ENCODE data around the gene CERS3.

The CERS3 gene

DNA sequence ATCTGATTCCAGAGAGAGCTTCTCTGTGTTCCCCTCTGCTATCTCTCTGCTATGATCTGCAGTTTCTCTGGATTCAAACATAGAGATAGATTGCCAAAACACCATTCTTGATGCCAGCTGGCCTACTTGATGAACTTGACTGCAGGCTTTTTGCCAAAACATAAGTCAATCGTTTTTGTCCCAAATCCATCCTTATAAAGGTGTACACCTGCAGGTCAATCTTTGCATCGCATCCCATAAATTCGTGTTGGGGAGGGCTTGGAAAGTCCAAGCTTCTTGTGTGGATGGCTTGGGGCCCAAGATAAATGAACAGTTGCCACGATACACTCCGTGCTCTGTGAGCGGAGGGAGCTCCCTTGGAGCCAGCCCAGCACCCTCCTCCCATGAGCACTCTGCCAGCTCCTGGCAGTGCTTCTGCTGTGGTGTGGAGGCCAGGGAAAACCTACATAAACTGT lies 2.7 kb downstream of the CERS3 start:
- no peak for DNase-seq

DNA sequence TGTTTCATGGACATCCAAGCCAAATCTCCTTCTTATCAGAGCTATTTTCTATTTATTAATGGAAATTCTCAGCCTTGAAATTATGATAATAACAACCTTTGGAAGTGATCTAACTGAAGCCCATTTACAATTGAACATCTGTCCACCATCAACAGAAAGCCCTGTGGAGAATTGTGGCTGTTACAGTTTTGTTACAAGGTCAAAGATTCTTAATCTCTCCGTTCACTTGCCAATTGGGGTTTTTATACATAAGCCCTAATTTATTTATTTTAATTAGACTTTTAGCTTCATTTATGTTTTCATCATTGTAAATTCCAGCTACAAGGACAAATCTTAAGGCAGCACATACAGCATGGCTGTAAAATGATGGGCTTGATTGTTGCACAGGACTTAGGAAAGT lies 3.3 kb downstream of the CERS3 start:
- no peak for DNase-seq

DNA sequence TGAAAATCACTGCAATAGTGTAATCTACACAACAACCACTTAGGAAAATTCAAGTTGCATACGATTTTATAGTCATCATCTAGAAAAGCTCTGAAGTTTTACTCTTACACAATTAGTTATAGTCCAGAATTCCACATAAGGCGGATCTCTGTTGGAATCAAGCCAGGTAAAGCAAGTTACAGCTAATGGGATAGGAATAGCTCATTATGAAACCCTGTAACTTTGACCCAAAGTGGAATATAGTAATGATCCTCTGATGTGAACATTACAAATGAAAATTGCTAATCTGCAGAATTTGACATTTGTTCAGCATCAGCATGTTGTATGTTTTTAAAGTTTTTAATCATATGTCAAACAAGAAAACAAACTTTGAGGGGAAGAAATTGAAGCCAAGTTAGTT lies 4.4 kb downstream of the CERS3 start:
- DNase-seq: no peak

DNA sequence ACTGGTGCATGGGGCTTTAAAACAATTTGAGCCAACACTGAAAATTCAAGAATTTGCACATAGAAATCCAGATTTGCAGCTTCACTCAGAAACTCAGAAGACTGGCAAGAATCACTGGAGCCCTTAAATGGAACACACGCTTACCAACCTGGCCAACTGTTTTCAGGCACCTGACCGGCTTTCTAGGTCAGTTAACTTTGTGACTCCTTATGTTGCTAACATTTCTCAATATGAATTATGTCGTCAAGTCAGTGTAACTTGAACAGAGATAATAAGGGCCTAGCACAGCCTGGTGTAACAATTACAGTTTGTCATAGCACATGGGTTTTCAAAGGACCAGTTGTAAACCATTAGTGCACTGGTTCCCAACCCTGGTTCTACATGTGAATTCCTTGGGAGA lies 6.8 kb downstream of the CERS3 start:
- no peak for DNase-seq

DNA sequence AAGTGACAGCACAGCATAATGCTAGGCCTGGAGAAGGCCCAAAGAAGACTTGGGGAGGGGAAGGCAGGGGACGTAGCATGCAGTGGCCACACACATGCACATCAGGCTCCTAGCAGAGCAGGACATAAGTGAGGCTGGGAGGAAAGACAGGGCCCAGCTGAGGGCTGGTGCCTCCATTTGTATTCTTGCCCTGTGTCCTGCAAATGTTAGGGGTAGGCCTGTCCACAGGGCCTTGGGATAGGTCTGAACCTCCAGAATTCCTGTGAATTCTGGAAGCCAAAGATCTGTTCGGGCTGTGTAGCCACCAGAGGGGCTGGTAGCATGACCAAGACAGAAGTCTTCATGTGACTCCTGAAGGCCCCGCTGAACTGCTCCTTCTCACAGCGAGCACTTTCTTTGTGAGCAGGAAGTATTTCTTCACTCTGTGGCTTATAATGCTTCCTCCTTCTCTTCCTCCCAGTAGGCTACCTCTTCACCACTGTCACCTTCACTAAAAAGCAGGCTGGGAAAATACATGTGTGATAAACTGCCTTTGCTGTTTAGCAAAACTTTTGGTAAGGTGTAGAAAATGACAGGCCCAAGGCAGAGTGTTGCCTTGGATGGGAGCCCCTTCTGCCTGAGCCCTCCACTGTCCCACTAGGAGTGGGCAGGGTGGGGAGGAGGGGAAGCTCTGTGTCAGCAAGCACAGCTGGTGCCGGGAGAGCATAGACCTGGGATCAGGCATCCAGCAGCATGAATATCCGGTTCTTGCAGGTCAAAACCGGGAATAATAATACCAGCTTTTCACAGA lies 8.4 kb downstream of the CERS3 start:
- DNase-seq: no peak

DNA sequence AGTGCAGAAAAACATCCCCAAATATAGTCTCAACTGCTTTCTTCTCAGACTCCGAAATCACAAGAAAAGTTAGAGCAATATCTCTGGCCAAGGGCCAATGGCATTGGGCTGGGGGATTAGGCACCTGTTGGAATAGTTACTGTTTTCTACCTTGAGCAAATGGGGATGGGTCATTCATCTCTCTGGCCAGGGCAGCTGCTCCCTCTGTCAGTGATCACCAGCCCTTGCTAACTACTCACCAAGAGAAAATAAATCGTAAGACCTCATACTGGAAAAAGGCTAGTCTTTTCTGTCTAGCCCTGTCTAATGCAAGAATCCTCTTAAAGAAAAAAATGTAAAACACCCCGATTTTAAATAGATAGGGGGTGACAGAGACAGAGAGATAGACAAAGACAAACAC lies 10.9 kb downstream of the CERS3 start:
- DNase-seq: no peak

DNA sequence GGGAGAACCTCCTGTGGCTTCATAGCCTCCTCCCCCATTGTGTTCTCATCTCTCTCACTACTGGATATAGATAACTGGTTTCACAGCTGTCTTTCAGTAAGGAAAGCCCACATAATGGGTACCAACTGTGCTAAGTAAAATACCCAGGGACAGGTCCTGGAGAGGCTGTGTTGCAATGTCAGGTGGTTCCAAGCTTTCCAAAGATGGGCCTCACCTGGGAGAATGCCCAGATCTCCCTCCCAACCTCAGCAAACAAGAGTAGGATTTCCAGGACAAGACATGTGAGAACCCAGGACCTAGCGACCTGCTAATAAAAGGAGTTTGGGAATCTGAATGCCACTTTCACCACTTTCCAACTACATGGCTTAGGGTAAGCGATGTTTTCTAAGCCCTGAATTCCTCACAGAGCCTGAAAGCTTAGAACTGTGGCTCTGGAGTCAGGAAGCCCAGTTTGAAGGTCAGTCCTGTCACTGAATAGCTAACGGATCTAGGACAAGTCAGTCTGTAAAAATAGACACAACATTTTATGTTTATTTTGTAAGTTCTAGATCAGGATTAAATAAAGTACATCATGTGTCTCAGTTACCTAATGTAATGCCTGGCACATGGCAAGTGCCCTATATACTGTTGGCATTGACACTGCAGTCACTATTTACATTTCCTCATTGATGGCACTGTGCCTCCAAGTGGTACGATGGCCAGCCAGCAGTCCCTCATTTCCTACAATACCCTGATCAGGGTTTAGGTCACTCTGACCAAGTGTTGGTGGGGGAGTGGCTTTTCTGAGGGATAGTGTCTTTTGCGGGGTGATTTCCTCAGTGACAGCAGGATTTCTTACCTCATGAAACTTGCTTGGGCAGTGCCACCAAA lies 11.9 kb downstream of the CERS3 start:
- no peak for DNase-seq

DNA sequence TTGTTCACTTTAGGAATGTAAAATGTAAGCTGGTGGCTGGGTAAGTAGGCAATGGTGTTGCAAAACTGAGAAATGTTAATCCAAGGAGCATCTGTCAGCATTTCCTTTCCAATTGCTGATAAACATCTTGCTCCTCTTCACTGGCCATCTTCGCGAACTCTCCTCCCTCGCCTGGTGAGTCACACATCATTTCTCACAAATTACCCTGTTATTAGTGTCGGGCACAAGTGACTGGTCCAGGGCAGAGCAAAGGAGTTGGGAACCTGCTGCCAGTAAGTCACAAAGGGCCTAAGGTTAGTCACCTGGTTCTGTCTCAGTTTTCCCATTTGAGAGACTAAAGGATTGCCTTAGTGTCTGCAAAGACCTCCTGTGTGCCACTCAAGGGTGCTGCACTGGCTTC lies 13.0 kb downstream of the CERS3 start:
- no peak for DNase-seq

DNA sequence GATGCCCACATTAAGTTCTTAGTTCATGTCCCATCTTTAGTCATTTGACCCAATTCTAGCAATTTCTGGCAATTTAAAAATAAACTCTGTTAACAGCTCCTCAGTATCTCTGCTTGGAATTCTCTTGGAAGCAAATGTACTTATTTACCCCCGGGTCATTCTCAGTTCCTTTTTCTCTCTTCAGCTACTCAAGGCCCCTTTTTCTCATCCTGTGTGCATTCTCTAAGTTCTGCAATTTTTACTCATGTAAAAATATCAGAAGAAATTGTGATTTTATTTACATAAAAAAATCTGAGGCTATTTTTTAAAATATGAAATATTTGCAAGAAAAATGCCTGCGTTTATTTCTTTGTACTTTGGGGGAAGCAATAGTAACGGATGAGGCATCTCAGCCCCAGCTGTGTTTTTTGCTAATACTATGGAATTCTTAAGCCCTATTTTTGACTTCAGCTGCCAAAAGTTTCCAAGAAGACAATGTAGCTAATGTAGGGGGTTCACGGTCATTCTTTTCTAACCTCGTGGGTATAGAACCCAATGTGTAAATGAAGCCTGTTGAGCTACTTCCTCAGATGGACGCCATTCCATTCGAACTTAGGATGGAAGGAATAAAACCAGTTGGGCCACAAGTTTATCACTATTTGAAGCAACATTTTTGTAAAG lies 20.0 kb downstream of the CERS3 start:
- no peak for DNase-seq

DNA sequence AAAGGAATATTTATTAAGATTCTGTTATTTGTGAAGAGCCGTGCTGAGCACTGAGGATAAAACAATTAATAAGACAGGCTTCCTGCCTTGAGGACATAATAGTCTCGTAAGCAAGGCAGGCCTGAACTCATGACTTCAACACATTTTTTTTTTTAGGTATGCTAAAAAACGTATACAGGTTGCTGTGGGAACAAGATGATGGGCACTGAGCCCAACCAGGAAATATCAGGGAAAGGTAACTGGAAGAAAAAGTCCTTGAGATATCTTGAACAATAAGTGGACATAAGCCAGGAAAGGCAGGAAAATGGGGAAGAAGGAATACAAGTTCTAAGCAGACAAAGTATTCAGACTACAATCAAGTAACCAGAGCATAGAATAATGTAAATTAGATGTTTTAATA lies 26.1 kb downstream of the CERS3 start:
- no peak for DNase-seq

DNA sequence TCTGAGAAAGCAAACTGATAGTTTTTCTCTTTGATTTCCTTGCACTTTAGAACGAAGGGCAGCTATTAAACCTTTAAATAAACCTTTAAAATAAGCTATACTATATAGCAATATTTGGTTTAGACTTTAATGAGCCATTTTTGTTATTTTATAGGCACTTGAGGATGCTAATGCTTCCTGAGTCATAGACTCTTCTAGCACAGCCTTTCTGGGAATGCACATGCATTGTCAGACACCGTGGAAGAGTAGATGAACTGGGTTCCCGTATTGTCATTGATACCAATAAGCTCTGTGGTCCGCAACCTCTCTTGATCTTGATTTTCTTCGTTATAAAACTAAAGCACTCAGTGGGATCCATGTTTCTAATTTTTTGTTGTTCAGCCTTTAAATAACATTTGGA lies 27.6 kb downstream of the CERS3 start:
- DNase-seq: no peak

DNA sequence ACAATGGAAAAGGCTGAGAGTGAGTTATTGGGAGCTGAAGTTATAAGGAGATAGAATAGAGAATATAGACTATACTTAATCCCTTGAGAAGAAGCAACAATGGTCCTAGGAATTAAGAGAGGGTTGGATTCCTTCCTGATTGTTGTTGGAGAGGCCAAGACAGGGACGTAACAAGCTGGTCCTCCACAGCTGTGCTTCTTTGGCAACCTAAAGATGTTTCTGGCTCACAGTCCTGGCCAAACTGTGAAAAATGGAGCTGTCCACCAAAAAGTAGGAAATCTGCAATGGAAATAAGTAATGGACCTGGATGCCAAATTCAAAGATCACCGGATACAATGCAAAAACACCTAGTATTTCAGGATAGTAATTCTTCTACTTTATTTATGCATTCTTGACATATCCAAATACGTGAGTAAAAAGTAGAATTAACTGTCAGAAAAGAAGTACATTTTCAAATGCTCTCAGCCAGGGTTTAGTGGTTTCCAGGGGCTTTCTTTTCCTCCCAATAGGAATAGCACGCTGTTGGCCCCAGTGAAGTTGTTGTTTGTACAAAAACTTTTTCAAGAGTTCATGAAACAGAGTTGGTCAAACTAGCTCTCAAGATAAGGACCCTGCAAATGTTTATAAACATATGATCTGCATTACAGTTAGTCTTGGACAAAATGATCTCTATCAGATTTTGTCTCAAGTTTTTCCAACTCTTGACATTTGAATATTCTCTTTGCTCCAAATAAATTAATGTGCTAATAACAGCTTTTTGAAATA lies 28.3 kb downstream of the CERS3 start:
- DNase-seq: no peak

DNA sequence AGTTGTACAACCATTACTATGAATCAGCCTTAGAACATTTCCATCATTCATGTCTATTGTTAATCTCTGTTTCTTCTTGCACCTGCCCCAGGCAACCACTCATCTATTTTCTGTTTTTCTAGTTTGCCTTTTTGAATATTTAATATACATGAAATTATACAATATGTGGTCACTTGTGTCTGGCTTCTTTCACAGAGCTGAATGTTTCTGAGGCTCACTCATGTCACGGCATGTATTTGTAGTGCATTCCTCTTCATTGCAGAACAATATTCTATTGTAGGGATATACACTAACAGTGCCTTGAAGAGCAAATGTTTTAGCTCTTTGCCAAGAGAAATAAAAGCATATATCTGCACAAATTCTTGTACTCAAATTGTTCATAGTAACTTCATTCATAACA lies 32.9 kb downstream of the CERS3 start:
- no peak for DNase-seq

DNA sequence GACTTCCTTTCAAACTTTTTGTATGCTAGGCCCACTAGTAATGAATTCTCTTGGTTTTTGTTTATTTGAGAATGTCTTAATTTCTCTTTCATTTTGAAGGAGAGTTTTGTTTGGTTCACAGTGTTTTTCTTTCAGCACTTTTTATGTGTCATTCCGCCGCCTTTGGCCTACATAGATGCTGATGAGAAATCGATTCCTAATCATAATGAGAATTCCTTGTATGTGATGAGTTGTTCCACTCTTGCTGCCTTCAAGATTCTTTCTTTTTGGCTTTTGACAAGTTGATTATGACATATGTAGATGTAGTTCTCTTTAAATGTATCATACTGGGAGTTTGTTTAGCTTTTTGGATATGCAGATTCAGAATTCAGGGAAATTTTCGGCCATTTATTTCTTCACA lies 35.5 kb downstream of the CERS3 start:
- DNase-seq: no peak

DNA sequence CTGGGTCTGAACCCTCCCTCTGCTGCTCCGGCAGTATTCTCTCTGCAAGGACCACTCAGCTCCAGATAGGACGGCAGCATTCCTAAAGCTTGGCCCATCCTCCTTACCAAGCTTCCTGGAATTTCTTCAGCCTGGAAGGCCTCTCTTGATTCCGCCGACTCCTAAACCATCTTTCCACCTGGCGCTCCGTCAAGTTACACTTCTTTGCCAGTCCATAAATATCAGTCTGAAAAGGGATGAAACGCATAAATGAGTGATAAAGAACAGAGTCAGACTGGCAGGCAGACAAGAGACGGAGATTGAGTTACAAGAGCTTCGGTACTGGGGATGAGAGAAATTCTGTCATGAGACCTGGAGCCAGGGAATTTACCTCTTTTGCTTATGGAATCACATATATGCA lies 44.3 kb downstream of the CERS3 start:
- no peak for DNase-seq

DNA sequence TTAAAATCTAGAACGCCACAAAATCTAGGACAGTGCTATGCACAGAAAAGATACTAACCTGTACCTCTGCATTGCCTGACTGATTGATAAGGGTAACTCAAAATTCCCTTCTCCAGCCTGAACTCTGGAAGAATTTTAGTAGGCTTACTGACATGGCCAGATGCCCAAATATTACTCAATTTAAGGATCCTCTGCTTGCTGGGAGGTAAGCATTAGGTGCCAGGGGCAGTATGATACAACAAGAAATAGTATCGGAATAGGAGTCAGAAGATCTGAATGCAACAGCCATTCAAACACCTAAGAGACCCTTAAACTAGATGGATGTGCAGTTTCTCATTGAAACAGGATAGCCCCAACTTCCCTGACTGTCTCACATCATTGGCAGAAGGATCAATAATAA lies 45.4 kb downstream of the CERS3 start:
- DNase-seq: no peak

DNA sequence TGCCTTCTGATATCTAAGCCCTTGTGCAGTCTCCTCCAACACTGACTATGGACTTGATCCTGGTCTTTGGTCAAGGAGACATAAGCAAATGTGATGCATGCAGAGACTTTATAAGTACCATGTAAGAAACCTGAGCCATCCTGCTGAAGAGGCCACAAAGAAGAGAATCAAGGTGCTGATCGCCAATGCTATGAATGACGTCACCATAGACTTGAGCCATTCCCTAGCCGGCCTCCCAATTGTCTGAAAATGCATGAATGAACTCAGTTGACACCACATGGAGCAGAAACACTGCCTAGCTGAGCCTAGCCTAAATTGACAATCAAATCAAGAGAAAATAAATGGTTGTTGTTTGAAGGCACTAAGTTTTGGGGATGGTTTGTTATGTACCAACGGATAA lies 51.9 kb downstream of the CERS3 start:
- no peak for DNase-seq

DNA sequence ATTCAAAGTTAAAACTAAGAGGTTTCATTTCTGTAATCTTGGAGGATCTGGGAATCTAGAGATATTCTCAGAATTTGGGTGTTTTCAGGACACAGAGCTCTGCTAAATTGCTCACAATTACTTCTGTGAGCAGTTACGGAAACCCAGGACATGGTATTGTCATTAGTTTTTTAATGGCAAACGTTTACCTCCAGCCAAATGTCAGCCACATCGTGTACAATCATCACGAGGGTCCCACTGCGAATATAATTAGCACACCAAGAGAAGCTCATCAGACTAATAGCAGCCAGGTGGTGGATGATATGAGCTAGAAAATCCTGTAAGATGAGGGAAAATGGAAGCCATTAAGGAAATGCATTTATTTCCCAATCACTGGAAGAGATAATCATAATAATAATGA lies 56.0 kb downstream of the CERS3 start:
- DNase-seq: no peak

DNA sequence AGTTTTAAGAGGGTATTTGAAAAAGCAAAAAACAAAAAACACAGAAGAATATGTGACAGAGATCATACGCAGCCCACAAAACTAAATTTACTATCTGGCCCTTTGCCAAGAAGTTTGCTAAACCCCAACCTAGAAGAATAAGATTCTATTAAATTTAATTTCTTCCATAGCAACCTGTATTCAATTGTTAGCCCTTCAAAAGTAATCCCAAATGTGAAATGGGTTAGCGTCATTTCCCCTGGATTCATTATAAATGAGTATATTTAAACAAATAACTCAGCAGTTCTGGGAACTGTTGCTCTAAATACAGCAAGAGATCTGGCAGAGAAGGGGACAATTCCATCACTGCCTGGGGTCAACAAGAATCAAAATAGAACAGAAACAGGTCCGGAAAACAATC lies 56.8 kb downstream of the CERS3 start:
- no peak for DNase-seq

DNA sequence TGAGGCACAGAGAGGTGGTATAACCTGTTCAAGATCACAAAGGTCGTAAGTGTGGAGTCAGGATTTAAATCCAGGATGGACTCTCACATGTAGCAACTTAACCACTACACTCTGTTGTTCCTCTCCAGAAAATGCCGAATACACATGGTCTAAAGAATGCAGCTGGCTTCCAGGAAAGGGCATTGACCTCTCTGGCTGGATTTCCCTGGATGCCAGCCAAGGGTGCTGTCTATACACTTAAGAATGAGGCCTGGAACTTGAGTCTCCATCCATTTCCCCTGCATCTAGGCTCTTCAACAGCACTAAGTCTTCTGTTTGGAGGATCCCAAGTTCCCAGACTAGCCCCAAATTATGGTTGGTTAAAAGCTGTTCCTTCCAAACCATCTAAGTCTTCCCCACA lies 60.5 kb downstream of the CERS3 start:
- no peak for DNase-seq

DNA sequence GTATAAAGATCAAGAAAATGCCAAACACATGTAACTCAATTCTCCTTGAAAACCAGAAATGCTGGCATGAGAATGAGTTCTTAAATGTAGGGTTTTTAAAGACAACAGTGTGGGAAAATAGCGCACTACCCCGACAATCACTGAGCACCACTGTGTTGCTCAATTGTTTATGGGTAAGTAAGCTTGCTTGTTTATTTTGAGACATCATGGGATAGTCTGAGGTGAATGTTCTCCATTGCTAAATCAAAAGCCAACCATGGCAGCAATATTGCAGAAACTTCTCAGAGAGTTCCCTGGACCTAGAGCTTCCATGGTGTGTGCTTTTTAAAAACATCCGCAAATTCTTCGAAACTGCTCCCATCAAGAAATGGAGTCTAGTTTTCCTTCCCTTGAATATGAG lies 62.7 kb downstream of the CERS3 start:
- no peak for DNase-seq

DNA sequence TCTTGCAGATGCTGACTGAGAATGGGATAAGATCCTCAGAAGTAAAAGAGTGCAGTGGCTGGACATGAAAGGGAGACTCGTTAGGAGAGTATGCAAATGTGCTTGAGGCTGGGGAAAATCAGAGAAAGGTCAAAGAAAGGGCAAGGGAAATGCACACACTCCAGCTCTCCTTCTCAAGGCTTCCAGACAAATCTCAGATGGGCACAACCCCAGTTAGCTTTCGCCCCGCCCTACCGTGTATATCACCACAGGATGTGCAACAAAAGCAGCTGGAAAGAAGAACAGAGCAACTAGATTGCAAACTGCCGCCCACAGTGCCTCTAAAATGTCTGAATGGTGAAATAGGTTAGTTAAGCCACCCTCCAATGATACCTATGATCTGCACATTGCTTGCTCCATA lies 63.9 kb downstream of the CERS3 start:
- DNase-seq: no peak

DNA sequence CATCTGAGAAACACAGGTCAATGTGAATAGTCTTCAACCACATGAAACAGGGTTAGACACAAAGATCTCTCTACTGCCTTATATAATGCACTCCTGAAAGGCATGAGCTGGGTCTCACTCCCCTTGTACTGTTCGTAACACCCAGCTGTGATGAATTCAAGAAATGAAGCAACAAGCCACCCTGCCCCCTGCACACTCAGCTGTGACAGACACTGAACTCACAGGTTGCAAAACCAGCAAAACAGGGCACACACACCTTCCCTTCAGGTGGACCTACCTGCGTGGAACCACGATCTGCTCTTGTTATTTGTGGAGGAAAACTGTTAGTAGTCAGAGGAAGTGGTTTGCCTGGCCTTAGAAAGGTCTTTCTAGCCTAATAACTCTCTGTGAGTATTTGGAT lies 64.5 kb downstream of the CERS3 start:
- DNase-seq: no peak
